PC-3 (cell line): ENCODE data around the gene DYNC1I1. TPM values are rescaled to one million over a fixed set of nuclear protein-coding genes. Genes with fewer than 3 reads are reported as not detected.

Experiments
- ATAC-seq: fragments of 200-7000 bp; cut with Tn5 transposase; 2 replicates; pipeline ENCODE4 v1.9.1; 2020; ENCODE audit warnings: mild to moderate bottlenecking, moderate library complexity
- BruUV-seq: library from RNA; stranded (reverse); fragments of 400-500 nt; replicated peaks from 2 replicates; lab custom pipeline; 2021; lab: Mats Ljungman, UMichigan
- CTCF ChIA-PET: fragments of 300-600 bp; sonication (Branson Sonifier 250); formaldehyde crosslinking; loops from one replicate; lab custom pipeline; 2022; ENCODE audit warnings: antibody characterized with exemption; lab: Charles Lee
- POLR2A ChIA-PET: fragments of 300-600 bp; sonication (Branson Sonifier 250); formaldehyde crosslinking; loops from one replicate; lab custom pipeline; 2022; ENCODE audit warnings: antibody characterized with exemption; ENCODE audit not compliant: unreplicated experiment; lab: Charles Lee
- DNase-seq: peaks from one replicate; pipeline ENCODE4 v3.0.0-alpha.2; 2015
- H2AFZ ChIP-seq: fragments of 300-600 bp; sonication (generic); 2 replicates; pipeline ENCODE4 v1.6.0; 2016; ENCODE audit warnings: antibody characterized with exemption, low read length
- H3F3A ChIP-seq: fragments of 300-600 bp; sonication (generic); one replicate; pipeline ENCODE4 v1.6.0; 2017; ENCODE audit warnings: antibody characterized with exemption, low read length, control low read depth, mild to moderate bottlenecking; ENCODE audit not compliant: unreplicated experiment
- H3K27ac ChIP-seq: fragments of 300-600 bp; sonication (generic); 2 replicates; pipeline ENCODE4 v1.5.1; 2016; ENCODE audit warnings: mild to moderate bottlenecking, low read length
- H3K27me3 ChIP-seq: fragments of 300-600 bp; sonication (generic); 2 replicates; pipeline ENCODE4 v1.6.1; 2016; ENCODE audit warnings: low read length, mixed read lengths
- H3K36me3 ChIP-seq: fragments of 300-600 bp; sonication (generic); 2 replicates; pipeline ENCODE4 v1.6.1; 2016; ENCODE audit warnings: low read depth, mixed run types, low read length, mixed read lengths
- H3K4me1 ChIP-seq: fragments of 300-600 bp; sonication (generic); 2 replicates; pipeline ENCODE4 v1.5.1; 2016; ENCODE audit warnings: low read length; ENCODE audit not compliant: insufficient read depth
- H3K4me2 ChIP-seq: fragments of 300-600 bp; sonication (generic); 2 replicates; pipeline ENCODE4 v1.6.0; 2016; ENCODE audit warnings: low read length
- H3K4me3 ChIP-seq: fragments of 300-600 bp; sonication (generic); 2 replicates; pipeline ENCODE4 v1.5.1; 2016; ENCODE audit warnings: mild to moderate bottlenecking, low read length, mixed read lengths
- H3K79me2 ChIP-seq: fragments of 300-600 bp; sonication (generic); 2 replicates; pipeline ENCODE4 v1.6.1; 2017; ENCODE audit warnings: low read length, mixed read lengths
- H3K9ac ChIP-seq: fragments of 300-600 bp; sonication (generic); 2 replicates; pipeline ENCODE4 v1.6.0; 2016; ENCODE audit warnings: mild to moderate bottlenecking, low read length
- H3K9me2 ChIP-seq: fragments of 300-600 bp; sonication (generic); replicated peaks from 2 replicates; pipeline ENCODE4 v1.6.1; 2016; ENCODE audit warnings: mixed run types, low read length, mixed read lengths
- H3K9me3 ChIP-seq: fragments of 300-600 bp; sonication (generic); 2 replicates; pipeline ENCODE4 v1.6.1; 2016; ENCODE audit warnings: low read length, mixed read lengths
- H4K20me1 ChIP-seq: fragments of 300-600 bp; sonication (generic); 2 replicates; pipeline ENCODE4 v1.6.1; 2016; ENCODE audit warnings: low read length, mixed read lengths
- CTCF ChIP-seq: fragments of 300-600 bp; sonication (generic); conservative IDR thresholded peaks from 2 replicates; pipeline ENCODE4 v1.5.1; 2017; ENCODE audit warnings: antibody characterized with exemption, low read depth, mild to moderate bottlenecking, low read length
- EZH2 ChIP-seq: fragments of 300-600 bp; sonication (generic); IDR thresholded peaks from one replicate; pipeline ENCODE4 v1.6.1; 2017; ENCODE audit warnings: antibody characterized with exemption, mild to moderate bottlenecking, low read length; ENCODE audit not compliant: unreplicated experiment
- EZH2phosphoT487 ChIP-seq: fragments of 300-600 bp; sonication (generic); IDR thresholded peaks from 2 replicates; pipeline ENCODE4 v1.6.1; 2018; ENCODE audit warnings: mild to moderate bottlenecking, antibody characterized with exemption, low read length, borderline replicate concordance
- intact Hi-C: fragments of 100-400 bp; cut with micrococcal nuclease; formaldehyde crosslinking; loops from 2 replicates; pipeline ENCODE4 v1.9.0; 2023
- total RNA-seq: library from RNA; depleted of rRNA; stranded (reverse); fragments of >200 nt; gene quantifications from 2 replicates; pipeline ENCODE4 v1.2.3, GENCODE V29; 2014

Gene DYNC1I1
- total RNA-seq, 1 experiment from 2014 or later = 2.4 TPM

GRCh38 chr7:96004578-96004977 is 232.2 kb downstream of the DYNC1I1 start:
- Histone ChIP-seq H3K27me3 (no peaks in the 10 kb centered on the region), H3K4me2 (no peak overlapping the region), H3K9ac (no peak overlapping the region), H3K36me3 (no peaks in the 10 kb centered on the region), H3K4me1 (no peaks in the 10 kb centered on the region), H3K79me2 (no peaks in the 10 kb centered on the region), H3K9me2 (no peaks in the 10 kb centered on the region), H3K27ac (no peak overlapping the region), H2AFZ (no peak overlapping the region), H3F3A (no peaks in the 10 kb centered on the region), H4K20me1 (no peaks in the 10 kb centered on the region), H3K4me3 (no peak overlapping the region), H3K9me3 (no peaks in the 10 kb centered on the region)
- intact Hi-C loops = no loop called here
- POLR2A ChIA-PET = no interaction called here
- TF ChIP-seq CTCF (0 out of 2 replicates have a peak, but pooled peaks have one; percentile 12), EZH2 (no peak)
- DNase-seq = no peak
- ATAC-seq = no peak
- CTCF ChIA-PET = no interaction called here
- BruUV-seq = no TSS peak

- CTCF ChIA-PET = no interaction called here
- H3K4me1 ChIP-seq = no peaks in the 10 kb centered on the region
- TF ChIP-seq EZH2phosphoT487 = no peak
- no peak for TF ChIP-seq CTCF
- no peak for TF ChIP-seq EZH2
- no peaks in the 10 kb centered on the region for H3K27me3 ChIP-seq
- no peak overlapping the region for H3K4me2 ChIP-seq
- H3K9me2 ChIP-seq = no peaks in the 10 kb centered on the region
- DNase-seq (no peak), ATAC-seq (no peak)
- no peak overlapping the region for H2AFZ ChIP-seq
- no TSS peak for BruUV-seq
- intact Hi-C loops = no loop called here
- H3K9me3 ChIP-seq = no peaks in the 10 kb centered on the region
- H3K27ac ChIP-seq = no peak overlapping the region
- no peak overlapping the region for H3K4me3 ChIP-seq
- POLR2A ChIA-PET = no interaction called here
- no peaks in the 10 kb centered on the region for H4K20me1 ChIP-seq
- no peak overlapping the region for H3K9ac ChIP-seq
- no peaks in the 10 kb centered on the region for H3K79me2 ChIP-seq
- H3K36me3 ChIP-seq = no peaks in the 10 kb centered on the region
- no peaks in the 10 kb centered on the region for H3F3A ChIP-seq
Observed at GRCh38 chr7:96005271-96005670, 232.9 kb downstream of the DYNC1I1 start.

DNA sequence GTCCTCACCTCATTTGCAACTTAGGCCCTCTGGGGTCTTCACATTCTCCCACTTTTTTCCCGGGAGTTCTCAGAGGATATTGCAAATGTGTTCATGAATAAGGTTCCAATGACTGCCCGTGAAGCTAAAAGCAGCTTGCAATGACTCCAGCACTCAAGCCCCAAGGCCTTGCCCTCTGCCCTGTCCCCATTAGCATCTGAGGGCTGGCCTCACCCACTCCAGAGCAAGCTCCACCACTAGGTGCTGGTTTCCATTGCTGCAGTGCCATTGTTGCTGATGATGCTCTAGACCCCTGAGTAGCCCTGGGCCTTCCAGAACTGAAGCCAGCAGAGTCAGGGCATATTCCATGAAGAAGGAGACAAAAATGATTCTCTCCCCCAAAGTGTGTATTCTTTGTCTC is 236.8 kb downstream of the DYNC1I1 start:
- H3K79me2 ChIP-seq = no peaks in the 10 kb centered on the region
- H4K20me1 ChIP-seq = no peaks in the 10 kb centered on the region
- no peak overlapping the region for H2AFZ ChIP-seq
- no peak overlapping the region for H3K4me2 ChIP-seq
- intact Hi-C loops = no loop called here
- no peak overlapping the region for H3K4me3 ChIP-seq
- no peaks in the 10 kb centered on the region for H3F3A ChIP-seq
- no peak overlapping the region for H3K27ac ChIP-seq
- ChIA-PET POLR2A (no interaction called here), CTCF (interaction anchor here (0.6 kb wide), 1 partner anchor 124 kb away, joined by 10 read pairs; no protein-coding TSS in a partner anchor)
- no peaks in the 10 kb centered on the region for H3K9me3 ChIP-seq
- no peaks in the 10 kb centered on the region for H3K4me1 ChIP-seq
- DNase-seq = no peak
- TF ChIP-seq CTCF (no peak), EZH2phosphoT487 (no peak), EZH2 (no peak)
- ATAC-seq = no peak
- no peak overlapping the region for H3K9ac ChIP-seq
- H3K9me2 ChIP-seq = no peaks in the 10 kb centered on the region
- H3K27me3 ChIP-seq = no peaks in the 10 kb centered on the region
- no peaks in the 10 kb centered on the region for H3K36me3 ChIP-seq
- BruUV-seq = no TSS peak
